Measurements from ENCODE around the gene CTSF.

- TF ChIP-seq CTCF (IDR thresholded peaks at IDR 0.05) (no peak), POLR2A (IDR thresholded peaks at IDR 0.05) (no peak)
Measured at GRCh38 chr11:66609721-66610617, 41.6 kb upstream of the CTSF start.
